ENCODE results near the gene HPGDS.

Gene HPGDS

GRCh38 chr4:94285666-94286065 is 57.0 kb downstream of the HPGDS start:
- TF ChIP-seq CTCF (conservative IDR thresholded peaks at IDR 0.05; ENCODE audit: control insufficient read depth, insufficient read depth, low read depth, low read length): no peak
- no peak for DNase-seq (ENCODE audit: low read depth)
- no peak overlapping the region for H3K4me3 ChIP-seq (ENCODE audit: control insufficient read depth, low read depth, low read length)

- DNase-seq (ENCODE audit: low read depth): no peak
- no peak overlapping the region for H3K4me3 ChIP-seq (ENCODE audit: control insufficient read depth, low read depth, low read length)
- no peak for TF ChIP-seq CTCF (conservative IDR thresholded peaks at IDR 0.05; ENCODE audit: control insufficient read depth, insufficient read depth, low read depth, low read length)
Measured at GRCh38 chr4:94284889-94285288, 57.7 kb downstream of the HPGDS start.

- no peak for TF ChIP-seq CTCF (conservative IDR thresholded peaks at IDR 0.05; ENCODE audit: control insufficient read depth, insufficient read depth, low read depth, low read length)
- no peak overlapping the region for H3K4me3 ChIP-seq (ENCODE audit: control insufficient read depth, low read depth, low read length)
- DNase-seq (ENCODE audit: low read depth): no peak
Measured at GRCh38 chr4:94278781-94279180, 63.9 kb downstream of the HPGDS start.

- no peak overlapping the region for H3K4me3 ChIP-seq (ENCODE audit: control insufficient read depth, low read depth, low read length)
- no peak for DNase-seq (ENCODE audit: low read depth)
- no peak for TF ChIP-seq CTCF (conservative IDR thresholded peaks at IDR 0.05; ENCODE audit: control insufficient read depth, insufficient read depth, low read depth, low read length)
Measured at GRCh38 chr4:94277534-94277933, 65.1 kb downstream of the HPGDS start.

- H3K4me3 ChIP-seq (ENCODE audit: control insufficient read depth, low read depth, low read length): no peak overlapping the region
- TF ChIP-seq CTCF (conservative IDR thresholded peaks at IDR 0.05; ENCODE audit: control insufficient read depth, insufficient read depth, low read depth, low read length): no peak
- no peak for DNase-seq (ENCODE audit: low read depth)
Measured at GRCh38 chr4:94276204-94276603, 66.4 kb downstream of the HPGDS start.

GRCh38 chr4:94274912-94275311 is 67.7 kb downstream of the HPGDS start:
- peak; percentile 66 for DNase-seq (ENCODE audit: low read depth)
- no peak overlapping the region for H3K4me3 ChIP-seq (ENCODE audit: control insufficient read depth, low read depth, low read length)
- TF ChIP-seq CTCF (conservative IDR thresholded peaks at IDR 0.05; ENCODE audit: control insufficient read depth, insufficient read depth, low read depth, low read length): no peak

- no peak overlapping the region for H3K4me3 ChIP-seq (ENCODE audit: control insufficient read depth, low read depth, low read length)
- no peak for DNase-seq (ENCODE audit: low read depth)
- no peak for TF ChIP-seq CTCF (conservative IDR thresholded peaks at IDR 0.05; ENCODE audit: control insufficient read depth, insufficient read depth, low read depth, low read length)
Measured at GRCh38 chr4:94271248-94271647, 71.4 kb downstream of the HPGDS start.
